HG03175 (cell line): ENCODE measurements around the gene NFKBIB.

Source experiments
- ATAC-seq: cut with Tn5 transposase; IDR thresholded peaks from one replicate; pipeline ENCODE4 v1.9.1; 2021; ENCODE audit warnings: mild to moderate bottlenecking, moderate library complexity; ENCODE audit not compliant: unreplicated experiment

The NFKBIB gene

DNA sequence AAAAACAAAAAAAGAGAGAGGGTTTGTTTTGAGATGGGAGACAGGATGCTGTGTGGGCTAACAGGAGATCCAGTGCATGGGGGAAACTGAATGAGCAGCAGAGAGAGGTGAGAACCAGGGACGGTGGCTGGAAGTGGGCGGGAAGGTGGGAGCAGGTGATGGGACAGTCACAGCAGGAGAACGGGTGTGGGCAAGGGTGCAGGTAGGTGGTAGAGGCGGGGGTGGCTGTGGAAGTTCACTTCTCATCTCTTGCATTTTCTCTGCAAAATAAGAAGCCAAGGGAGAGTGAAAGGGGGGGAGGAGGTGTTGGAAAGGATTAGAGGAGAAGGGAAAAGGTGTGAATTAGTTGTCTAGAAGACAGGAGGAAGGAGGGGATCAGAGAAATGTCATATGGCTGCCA is 53.9 kb downstream of the NFKBIB start:
- no peak for ATAC-seq

DNA sequence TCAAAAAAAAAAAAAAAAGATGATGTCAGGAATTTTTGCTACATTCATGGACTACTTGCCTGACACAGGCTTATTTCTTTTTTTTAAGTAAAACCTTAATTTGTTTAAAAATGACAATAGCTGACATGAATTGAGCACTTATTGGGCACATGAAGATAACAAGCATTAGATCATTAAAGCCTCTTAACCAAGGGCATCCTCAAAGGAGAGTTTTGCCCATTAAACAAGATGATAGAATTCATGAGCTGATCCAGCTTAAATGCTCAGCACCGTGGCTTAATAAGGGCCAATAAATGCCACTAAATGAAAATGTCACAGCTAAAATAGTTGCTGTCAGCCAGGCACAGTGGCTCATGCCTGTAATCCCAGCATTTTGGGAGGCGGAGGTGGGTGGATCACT is 56.5 kb downstream of the NFKBIB start:
- no peak for ATAC-seq

DNA sequence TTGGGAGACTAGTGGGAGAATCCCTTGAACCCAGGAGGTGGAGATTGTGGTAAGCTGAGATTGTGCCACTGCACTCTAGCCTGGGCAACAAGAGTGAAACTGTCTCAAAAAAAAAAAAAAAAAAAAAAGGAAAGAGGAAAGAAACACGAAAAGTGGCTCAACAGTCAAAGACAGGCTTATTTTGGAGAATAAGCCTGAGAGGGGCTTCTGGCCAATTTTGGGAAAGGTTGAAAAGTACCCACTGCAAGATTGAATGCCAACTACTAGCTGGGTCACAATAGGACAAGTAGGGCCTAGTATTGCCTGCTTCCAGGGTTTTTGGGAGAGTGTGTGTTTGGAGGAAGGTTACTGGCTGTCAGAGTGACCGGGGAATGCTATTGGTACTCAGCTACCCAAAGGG is 58.5 kb downstream of the NFKBIB start:
- no peak for ATAC-seq
